Esophagus muscularis mucosa (tissue), 4 donors: ENCODE data around the gene KRTCAP3. TPM values are rescaled to one million over a fixed set of nuclear protein-coding genes. Genes with fewer than 3 reads are reported as not detected.

Experiments used
- DNase-seq: peaks from one replicate; pipeline ENCODE4 v3.0.0-alpha.2; 2017; ENCODE audit errors: extremely low spot score
- H3K27ac ChIP-seq, 4 donors: fragments of 200-600 bp; sonication (generic); replicated peaks in 1 of 4; 1 replicate in 3 of 4; 2 replicates in 1 of 4; pipeline ENCODE4 v1.5.1; 2016 to 2019; ENCODE audit warnings: mild to moderate bottlenecking in 1 of 4
- H3K27me3 ChIP-seq, 4 donors: fragments of 200-600 bp; sonication (generic); one replicate each; pipeline versions ENCODE4 v1.5.1 to v1.6.0; 2016 to 2019
- H3K36me3 ChIP-seq, 4 donors: fragments of 200-600 bp; sonication (generic); one replicate each; pipeline ENCODE4 v1.5.1; 2016 to 2019
- H3K4me1 ChIP-seq, 4 donors: fragments of 200-600 bp; sonication (generic); one replicate each; pipeline ENCODE4 v1.5.1; 2016 to 2019
- H3K4me3 ChIP-seq, 4 donors: fragments of 200-600 bp; sonication (generic); 1 replicate in 2 of 4; 2 replicates in 2 of 4; pipeline ENCODE4 v1.5.1; 2016 to 2019; ENCODE audit warnings: mild to moderate bottlenecking in 4 of 4, moderate library complexity in 1 of 4
- H3K9me3 ChIP-seq, 4 donors: fragments of 200-600 bp; sonication (generic); 1 replicate in 3 of 4; 2 replicates in 1 of 4; pipeline ENCODE4 v1.5.1; 2016 to 2019
- CTCF ChIP-seq, 3 experiments: fragments of 200-600 bp in 2 of 3; fragments of 450-650 bp in 1 of 3; sonication (generic) in 2 of 3; IDR thresholded peaks; one replicate each; pipeline ENCODE4 v1.5.1; 2017 to 2019; ENCODE audit warnings: antibody characterized with exemption in 3 of 3, mild to moderate bottlenecking in 2 of 3, moderate library complexity in 1 of 3
- EP300 ChIP-seq: sonication (generic); formaldehyde crosslinking; IDR thresholded peaks from one replicate; pipeline ENCODE4 v1.6.1; 2017; ENCODE audit warnings: antibody characterized with exemption
- POLR2A ChIP-seq: fragments of 450-650 bp; IDR thresholded peaks from one replicate; pipeline ENCODE4 v1.6.1; 2017; ENCODE audit warnings: antibody characterized with exemption, moderate library complexity, mild to moderate bottlenecking, low read depth
- POLR2AphosphoS5 ChIP-seq, 2 donors: sonication (generic); formaldehyde crosslinking; IDR thresholded peaks; one replicate each; pipeline ENCODE4 v1.6.1; 2017; ENCODE audit warnings: antibody characterized with exemption in 2 of 2
- whole genome bisulfite sequencing: methylation state at CpG from one replicate; pipeline ENCODE4 v1.1.5; 2018; 5-methylcytosine and 5-hydroxymethylcytosine counted together
- intact Hi-C: fragments of 100-400 bp; cut with DNase I; formaldehyde crosslinking; loops from one replicate; pipeline ENCODE4 v1.15.1; 2023
- total RNA-seq, 4 donors: library from RNA; depleted of rRNA; stranded (reverse); fragments of >200 nt; gene quantifications; one replicate each; pipeline versions ENCODE4 v1.1.0 to v1.2.1, GENCODE V29; 2016

The KRTCAP3 gene
- total RNA-seq, 4 donors from 2014 or later: 0.45 TPM; not detected in 3

- no peak overlapping the region for H3K27ac ChIP-seq
- peaks cover 67 to 82% (median 77%) of the 10 kb centered on the region in 4 donors for H3K36me3 ChIP-seq
- no peak for DNase-seq
- intact Hi-C loops: no loop called here
- WGBS: 91% methylated on average over 6 of the region's 6 CpGs
- H3K4me1 ChIP-seq: peaks cover 18 to 28% (median 27%) of the 10 kb centered on the region in 4 donors
- H3K27me3 ChIP-seq: no peaks in the 10 kb centered on the region
- H3K9me3 ChIP-seq: no peaks in the 10 kb centered on the region
- H3K4me3 ChIP-seq: no peak overlapping the region
- TF ChIP-seq CTCF (IDR thresholded peaks at IDR 0.05): no peak
- TF ChIP-seq POLR2A: no peak
- TF ChIP-seq EP300: no peak
- no peak for TF ChIP-seq POLR2AphosphoS5 (IDR thresholded peaks at IDR 0.05)
Measured at GRCh38 chr2:27435628-27436027, 6.6 kb upstream of the KRTCAP3 start.

- H3K36me3 ChIP-seq: peaks cover 52 to 91% (median 84%) of the 10 kb centered on the region in 4 donors
- no peak for DNase-seq
- whole genome bisulfite sequencing: 76% methylated on average over 10 of the region's 10 CpGs
- H3K9me3 ChIP-seq: no peaks in the 10 kb centered on the region
- H3K4me1 ChIP-seq: peaks cover 7 to 15% (median 14%) of the 10 kb centered on the region in 4 donors
- no peaks in the 10 kb centered on the region for H3K27me3 ChIP-seq
- no peak overlapping the region for H3K4me3 ChIP-seq
- intact Hi-C loops: no loop called here
- no peak for TF ChIP-seq POLR2A
- TF ChIP-seq POLR2AphosphoS5 (IDR thresholded peaks at IDR 0.05): no peak
- no peak for TF ChIP-seq EP300
- TF ChIP-seq CTCF (IDR thresholded peaks at IDR 0.05): no peak
- no peak overlapping the region for H3K27ac ChIP-seq
Measured at GRCh38 chr2:27441226-27441926, 805 bp upstream of the KRTCAP3 start.

GRCh38 chr2:27442920-27443282, 720 bp downstream of the KRTCAP3 start:
- no peak for TF ChIP-seq EP300
- TF ChIP-seq CTCF (IDR thresholded peaks at IDR 0.05): no peak
- TF ChIP-seq POLR2AphosphoS5 (IDR thresholded peaks at IDR 0.05): no peak
- TF ChIP-seq POLR2A: no peak
- Histone ChIP-seq H3K4me3 (no peak overlapping the region), H3K9me3 (no peaks in the 10 kb centered on the region), H3K27me3 (no peaks in the 10 kb centered on the region), H3K36me3 (peaks cover 44 to 87% (median 78%) of the 10 kb centered on the region in 4 donors), H3K27ac (peak overlapping the region; percentile 15 to 65 (median 55)), H3K4me1 (peaks cover 7 to 15% (median 14%) of the 10 kb centered on the region in 4 donors)
- intact Hi-C loops: no loop called here
- 88% methylated on average over 6 of the region's 6 CpGs for WGBS
- DNase-seq: no peak

GRCh38 chr2:27445155-27445554, 3.0 kb downstream of the KRTCAP3 start:
- intact Hi-C loops: no loop called here
- H3K36me3 ChIP-seq: peaks cover 40 to 87% (median 78%) of the 10 kb centered on the region in 4 donors
- TF ChIP-seq POLR2AphosphoS5 (IDR thresholded peaks at IDR 0.05) (no peak), EP300 (no peak), CTCF (IDR thresholded peaks at IDR 0.05) (no peak), POLR2A (no peak)
- no peak overlapping the region for H3K27ac ChIP-seq
- WGBS: 90% methylated on average over 8 of the region's 8 CpGs
- H3K4me1 ChIP-seq: peaks cover 7 to 15% (median 14%) of the 10 kb centered on the region in 4 donors
- H3K4me3 ChIP-seq: no peak overlapping the region
- DNase-seq: no peak
- no peaks in the 10 kb centered on the region for H3K27me3 ChIP-seq
- H3K9me3 ChIP-seq: no peaks in the 10 kb centered on the region
